GM21619 (cell line): ENCODE results near the gene HDAC2.
"Not testable (repeated sequence)": the region's sequence is repeated elsewhere in the genome, so short reads cannot be mapped to it uniquely, and the experiment has no call there.

ENCODE experiments used
- ATAC-seq: cut with Tn5 transposase; IDR thresholded peaks from one replicate; pipeline ENCODE4 v1.9.1; 2021; ENCODE audit not compliant: unreplicated experiment

Gene HDAC2

GRCh38 chr6:113920663-113921267, 50.2 kb downstream of the HDAC2 start:
- ATAC-seq = peak; percentile 87

- not testable (repeated sequence) for ATAC-seq
Measured at GRCh38 chr6:113910285-113910684, 60.7 kb downstream of the HDAC2 start.

GRCh38 chr6:113909224-113909856, 61.6 kb downstream of the HDAC2 start:
- peak; percentile 79 for ATAC-seq

- ATAC-seq = no peak
Measured at GRCh38 chr6:113908801-113909200, 62.1 kb downstream of the HDAC2 start.

DNA sequence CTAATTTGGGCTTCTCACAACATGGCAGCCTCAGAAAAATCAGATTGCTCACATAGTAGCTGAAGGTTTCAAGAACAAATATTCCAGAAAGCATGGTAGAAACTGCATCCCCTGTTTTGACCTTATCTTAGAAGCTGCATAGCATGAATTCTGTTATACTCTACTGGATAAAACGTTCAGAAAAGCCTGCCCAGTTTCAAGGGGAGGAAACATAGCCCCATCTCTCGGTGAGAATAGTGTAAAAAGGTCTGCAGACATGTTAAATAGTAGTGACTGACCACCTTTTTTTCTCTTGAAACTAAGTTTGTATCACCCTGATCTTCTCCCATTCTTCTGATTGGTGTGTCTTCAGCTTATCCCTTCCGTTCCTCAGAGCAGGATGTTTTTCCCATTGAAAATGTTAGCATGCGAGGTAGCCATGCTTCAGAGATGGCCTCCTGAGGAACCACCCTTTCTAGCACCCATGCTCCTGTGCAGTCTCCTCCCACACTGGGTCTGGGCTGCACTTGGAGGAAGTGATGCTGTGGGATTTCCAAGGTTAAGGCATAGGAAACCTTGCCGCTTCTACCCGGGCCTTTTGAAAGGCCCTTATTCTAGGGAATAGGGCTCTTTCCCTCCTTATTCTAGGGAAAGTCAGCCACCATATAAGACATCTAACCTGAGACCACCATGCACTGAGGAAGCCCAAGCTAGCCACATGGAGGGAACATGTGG, 63.7 kb downstream of the HDAC2 start:
- ATAC-seq = no peak

GRCh38 chr6:113903666-113904330, 67.2 kb downstream of the HDAC2 start:
- ATAC-seq = no peak

- no peak for ATAC-seq
Measured at GRCh38 chr6:113901482-113901881, 69.5 kb downstream of the HDAC2 start.

- ATAC-seq = no peak
Measured at GRCh38 chr6:113894712-113895674, 76.0 kb downstream of the HDAC2 start.

- ATAC-seq = no peak
Measured at GRCh38 chr6:113893866-113894265, 77.1 kb downstream of the HDAC2 start.

DNA sequence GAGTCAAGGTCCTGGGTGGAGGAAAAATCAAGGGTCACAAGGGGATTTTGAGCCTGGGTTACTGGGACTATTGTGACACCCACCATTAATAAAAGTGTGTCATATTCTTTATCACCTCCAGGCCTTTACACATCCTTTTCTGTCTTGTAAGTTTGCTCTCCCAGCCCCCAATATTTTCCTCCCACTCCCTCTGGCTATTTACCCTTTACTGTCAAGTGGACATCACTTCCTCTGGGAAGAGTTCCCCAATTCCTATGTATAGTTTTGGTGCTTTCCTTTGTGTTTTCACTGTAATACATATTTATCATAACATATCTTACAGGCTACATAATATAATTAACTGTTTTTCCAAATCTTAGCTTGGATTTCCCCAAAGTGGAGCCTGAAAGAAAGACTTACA, 77.5 kb downstream of the HDAC2 start:
- no peak for ATAC-seq

DNA sequence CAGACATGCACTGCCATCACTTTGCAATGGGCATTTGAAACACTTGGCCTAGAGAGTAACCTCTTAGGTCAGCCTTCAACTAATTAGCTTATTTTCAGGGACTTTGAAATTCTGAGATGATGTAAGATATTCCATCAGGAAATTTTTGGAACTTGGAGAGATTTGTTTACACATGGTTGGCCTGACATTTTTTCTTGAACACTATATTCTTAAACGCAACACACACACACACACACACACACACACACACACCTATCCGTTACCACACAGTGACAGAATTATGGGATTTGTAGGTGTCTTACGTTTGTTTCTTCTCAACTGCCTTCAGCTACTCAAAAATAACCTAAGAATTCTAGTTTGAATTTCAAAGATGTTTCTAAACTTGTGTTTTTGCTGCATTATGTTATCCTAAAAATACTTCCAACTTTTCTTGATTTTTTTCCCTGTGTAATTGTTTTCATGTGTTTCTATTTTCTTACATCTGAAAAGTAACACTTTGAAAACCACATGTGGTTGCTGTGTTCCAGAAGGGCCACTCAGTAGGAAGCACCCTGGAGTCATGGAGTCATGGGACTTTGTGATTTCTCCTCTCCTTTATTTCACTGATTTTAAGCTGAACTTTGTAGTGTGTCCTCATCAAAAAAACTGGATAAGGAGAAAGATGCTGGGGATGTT, 81.9 kb downstream of the HDAC2 start:
- no peak for ATAC-seq

DNA sequence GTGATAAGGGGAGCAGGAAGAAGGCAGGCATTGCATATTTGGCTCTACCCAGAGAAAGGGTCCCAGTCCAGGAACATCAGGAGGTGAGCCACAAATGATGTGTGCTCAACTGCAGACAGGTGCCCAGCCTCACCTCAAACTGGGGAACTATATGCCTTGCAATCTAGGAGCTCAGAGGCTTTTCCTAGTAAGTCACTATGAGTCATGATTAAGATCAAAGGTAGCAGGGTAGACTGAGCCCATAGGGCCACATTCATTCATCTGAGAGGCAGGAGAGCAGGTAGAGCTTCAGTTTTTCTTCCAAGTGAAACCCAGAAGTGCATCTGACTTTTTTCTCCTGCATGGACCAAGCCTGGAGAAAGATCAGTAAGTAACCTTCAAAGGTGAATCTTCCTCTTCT, 82.5 kb downstream of the HDAC2 start:
- ATAC-seq = no peak

DNA sequence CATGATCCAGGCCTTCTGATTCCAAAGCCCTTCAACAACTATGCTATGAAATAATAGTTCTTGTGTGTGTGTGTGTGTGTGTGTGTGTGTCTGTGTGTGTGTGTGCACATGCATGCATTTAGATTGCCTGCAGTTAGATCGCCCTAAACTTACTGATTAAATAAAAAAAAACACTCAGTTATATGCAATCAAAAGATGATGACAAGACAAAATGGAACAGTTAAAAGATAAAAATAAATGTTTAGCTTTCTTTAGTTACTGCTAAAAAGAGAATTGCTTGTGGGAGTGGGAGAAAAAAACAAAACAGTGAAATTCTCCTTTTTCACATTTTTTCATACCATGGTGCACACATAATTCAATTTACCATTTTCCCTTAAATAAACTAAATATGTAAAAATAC, 84.4 kb downstream of the HDAC2 start:
- ATAC-seq = no peak

DNA sequence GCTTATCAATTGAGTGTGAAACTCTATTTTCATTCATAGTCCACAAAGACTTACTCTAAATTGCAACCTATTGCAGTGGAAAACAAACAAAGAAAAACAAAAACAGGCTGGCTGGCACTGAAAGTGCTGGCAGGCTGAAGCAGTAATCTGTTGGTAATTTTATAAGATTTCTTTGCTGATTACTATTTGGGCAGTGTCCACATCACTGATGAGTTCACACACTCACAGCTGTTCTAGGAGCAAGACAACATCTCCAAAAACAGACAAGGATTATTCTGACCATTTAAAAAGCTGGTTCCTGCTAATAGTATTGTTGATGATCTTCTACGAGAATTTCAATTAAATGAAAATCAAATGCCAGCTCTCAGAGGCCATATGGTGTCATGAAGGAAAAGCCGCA, 86.9 kb downstream of the HDAC2 start:
- ATAC-seq = no peak
